Spleen (tissue), 7 donors: ENCODE results near the gene PPP2R1B.

ENCODE experiments used
- POLR2A ChIP-seq, 3 donors: fragments of 450-650 bp; IDR thresholded peaks; one replicate each; pipeline ENCODE4 v1.5.1; 2017; ENCODE audit warnings: antibody characterized with exemption in 3 of 3, mild to moderate bottlenecking in 1 of 3
- POLR2AphosphoS5 ChIP-seq, 3 donors: sonication (generic); formaldehyde crosslinking; IDR thresholded peaks; one replicate each; pipeline ENCODE4 v1.5.1; 2017; ENCODE audit warnings: antibody characterized with exemption in 3 of 3
- TF ChIP-seq, protein P1 (sequence below), 11 experiments: fragments of 200-600 bp in 7 of 11; fragments of 450-650 bp in 4 of 11; sonication (generic) in 4 of 11; IDR thresholded peaks in 8 of 11; conservative IDR thresholded peaks in 3 of 11; 1 replicate in 7 of 11; 2 replicates in 4 of 11; pipeline versions ENCODE4 v1.4.0 to v1.8.0; 2016 to 2021; ENCODE audit warnings: antibody characterized with exemption in 11 of 11, inconsistent platforms in 4 of 11, mild to moderate bottlenecking in 1 of 11
- donor health status: DM: no; HTN: no; CAD: no; lungs with moderate emphysema.
- donor health status: DM: no; HTN: no; CAD: no.
- donor health status: DM: no; HTN: no; CAD: no.

GRCh38 chr11:111724615-111725129 lies 41.5 kb downstream of the PPP2R1B start:
- TF ChIP-seq, protein P1, sequence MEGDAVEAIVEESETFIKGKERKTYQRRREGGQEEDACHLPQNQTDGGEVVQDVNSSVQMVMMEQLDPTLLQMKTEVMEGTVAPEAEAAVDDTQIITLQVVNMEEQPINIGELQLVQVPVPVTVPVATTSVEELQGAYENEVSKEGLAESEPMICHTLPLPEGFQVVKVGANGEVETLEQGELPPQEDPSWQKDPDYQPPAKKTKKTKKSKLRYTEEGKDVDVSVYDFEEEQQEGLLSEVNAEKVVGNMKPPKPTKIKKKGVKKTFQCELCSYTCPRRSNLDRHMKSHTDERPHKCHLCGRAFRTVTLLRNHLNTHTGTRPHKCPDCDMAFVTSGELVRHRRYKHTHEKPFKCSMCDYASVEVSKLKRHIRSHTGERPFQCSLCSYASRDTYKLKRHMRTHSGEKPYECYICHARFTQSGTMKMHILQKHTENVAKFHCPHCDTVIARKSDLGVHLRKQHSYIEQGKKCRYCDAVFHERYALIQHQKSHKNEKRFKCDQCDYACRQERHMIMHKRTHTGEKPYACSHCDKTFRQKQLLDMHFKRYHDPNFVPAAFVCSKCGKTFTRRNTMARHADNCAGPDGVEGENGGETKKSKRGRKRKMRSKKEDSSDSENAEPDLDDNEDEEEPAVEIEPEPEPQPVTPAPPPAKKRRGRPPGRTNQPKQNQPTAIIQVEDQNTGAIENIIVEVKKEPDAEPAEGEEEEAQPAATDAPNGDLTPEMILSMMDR (IDR thresholded peaks at IDR 0.05 in 8 of 11, conservative IDR thresholded peaks at IDR 0.05 in 3 of 11): no peak
- TF ChIP-seq POLR2A (IDR thresholded peaks at IDR 0.05): no peak
- TF ChIP-seq POLR2AphosphoS5 (IDR thresholded peaks at IDR 0.05): no peak
